D721Med (cell line): ENCODE results near the gene PLEKHA3.

Experiments
- DNase-seq: peaks from one replicate; pipeline ENCODE4 v3.0.0; 2011; ENCODE audit warnings: low spot score; ENCODE audit not compliant: insufficient read length
- FAIRE-seq: peaks from 2 replicates; lab custom pipeline; 2011; peaks lifted over from hg19 to GRCh38; lab: Jason Lieb, UNC
- CTCF ChIP-seq: IDR thresholded peaks from 2 replicates; pipeline ENCODE4 v1.5.1; 2012; ENCODE audit warnings: mild to moderate bottlenecking, control low read depth; ENCODE audit not compliant: insufficient read depth; ENCODE audit errors: missing control alignments

The PLEKHA3 gene

GRCh38 chr2:178498137-178498536, 17.9 kb downstream of the PLEKHA3 start:
- FAIRE-seq (no peak), DNase-seq (no peak)
- TF ChIP-seq CTCF = no peak

GRCh38 chr2:178499640-178500039, 19.4 kb downstream of the PLEKHA3 start:
- no peak for FAIRE-seq
- no peak for DNase-seq
- TF ChIP-seq CTCF = no peak

GRCh38 chr2:178502751-178503150, 22.5 kb downstream of the PLEKHA3 start:
- no peak for FAIRE-seq
- TF ChIP-seq CTCF = no peak
- DNase-seq = no peak

DNA sequence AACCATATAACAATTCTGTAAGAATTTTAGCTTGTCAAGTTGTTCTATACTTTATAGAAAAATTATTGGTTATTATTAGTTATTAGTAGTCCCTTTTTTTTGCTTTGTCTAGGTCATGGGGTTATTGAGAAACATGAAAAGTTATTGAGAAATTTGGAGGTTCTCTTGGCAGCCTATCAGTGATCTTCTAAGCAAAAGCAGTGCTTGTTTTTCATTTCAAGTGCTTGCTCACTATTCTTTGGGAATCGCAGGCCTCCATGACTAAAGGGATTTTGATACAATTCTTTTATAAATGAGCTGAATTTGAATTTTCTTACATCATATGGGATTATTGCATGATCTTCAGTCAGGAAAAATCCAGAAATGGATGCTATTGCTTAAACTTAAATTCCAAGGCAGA, 25.8 kb downstream of the PLEKHA3 start:
- TF ChIP-seq CTCF = no peak
- no peak for FAIRE-seq

DNA sequence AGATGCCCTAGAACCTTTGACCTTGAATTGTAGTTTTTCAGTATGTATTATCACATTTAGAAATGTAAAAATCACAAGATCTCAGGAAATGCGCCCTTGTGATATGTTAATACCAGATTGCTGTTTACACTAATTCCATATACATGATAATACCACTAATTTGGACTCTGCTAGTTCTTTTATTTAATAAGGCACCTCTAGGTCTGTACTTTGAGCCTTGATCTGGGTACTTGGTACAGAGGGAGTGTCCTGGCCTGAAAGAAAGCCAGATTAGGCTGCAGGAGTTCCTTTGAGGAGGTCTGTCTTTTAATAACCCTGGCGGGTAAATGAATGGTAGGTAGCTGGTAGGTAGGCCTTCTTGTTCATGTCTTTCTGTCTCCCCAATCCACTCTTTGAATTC, 26.3 kb downstream of the PLEKHA3 start:
- FAIRE-seq (no peak), DNase-seq (no peak)
- no peak for TF ChIP-seq CTCF

More for the DNA sequence above, 25.8 kb downstream of the PLEKHA3 start:
- DNase-seq = no peak

- no peak for TF ChIP-seq CTCF
- no peak for FAIRE-seq
- no peak for DNase-seq
Measured at GRCh38 chr2:178506949-178507348, 26.7 kb downstream of the PLEKHA3 start.

DNA sequence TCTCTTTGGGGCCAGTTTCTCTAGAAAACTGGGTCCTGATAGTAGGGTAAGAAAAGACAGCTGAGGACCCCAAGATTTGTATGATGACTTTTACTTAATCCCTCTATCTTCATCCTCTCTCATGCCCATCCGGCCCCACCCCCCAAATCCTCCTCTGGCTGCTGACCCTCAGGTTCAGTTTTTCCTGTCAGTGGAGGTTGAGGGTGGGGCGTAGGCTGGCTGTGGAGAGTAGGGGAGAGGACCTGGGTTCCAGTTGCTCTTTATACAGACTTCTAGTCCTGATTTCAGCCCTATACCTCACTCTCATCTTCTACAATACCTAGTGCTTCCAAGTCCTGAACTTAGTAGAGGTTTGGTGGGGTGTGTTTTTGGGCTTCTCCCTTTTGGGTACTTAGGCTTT, 28.4 kb downstream of the PLEKHA3 start:
- no peak for TF ChIP-seq CTCF
- FAIRE-seq (no peak), DNase-seq (no peak)
